GM12878 (cell line): ENCODE measurements around the gene BCCIP. TPM values are rescaled to one million over a fixed set of nuclear protein-coding genes. Genes with fewer than 3 reads are reported as not detected.

Experiments
- BRCA1 ChIP-seq: IDR thresholded peaks from 2 replicates; pipeline ENCODE4 v1.6.1; 2011; ENCODE audit warnings: low read depth, low read length, improper control_type of control experiment
- FOS ChIP-seq: IDR thresholded peaks from 3 replicates; pipeline ENCODE4 v1.6.1; 2011; ENCODE audit warnings: borderline replicate concordance; ENCODE audit not compliant: insufficient read length; ENCODE audit errors: extremely low read depth
- IKZF2 ChIP-seq, 2 experiments: fragments of 450-650 bp; IDR thresholded peaks; 2 replicates each; pipeline ENCODE4 v1.6.1; 2017; ENCODE audit warnings: mild to moderate bottlenecking in 2 of 2, moderate library complexity in 2 of 2
- JUNB ChIP-seq: IDR thresholded peaks from 2 replicates; pipeline ENCODE4 v1.6.1; 2016; ENCODE audit warnings: antibody characterized with exemption, mild to moderate bottlenecking
- MEF2B ChIP-seq: fragments of 450-650 bp; IDR thresholded peaks from 2 replicates; pipeline ENCODE4 v1.6.1; 2018; ENCODE audit warnings: mild to moderate bottlenecking, moderate library complexity; ENCODE audit not compliant: partially characterized antibody, poor library complexity, severe bottlenecking
- PML ChIP-seq: IDR thresholded peaks from 2 replicates; pipeline ENCODE4 v1.6.1; 2012; ENCODE audit warnings: low read length, inconsistent platforms
- POU2F2 ChIP-seq: IDR thresholded peaks from 3 replicates; pipeline ENCODE4 v1.6.1; 2011; ENCODE audit warnings: low read depth, mild to moderate bottlenecking, low read length, borderline replicate concordance
- RB1 ChIP-seq: fragments of 450-650 bp; formaldehyde crosslinking; IDR thresholded peaks from 2 replicates; pipeline ENCODE4 v1.6.1; 2017; ENCODE audit warnings: mild to moderate bottlenecking, borderline replicate concordance
- RCOR1 ChIP-seq: conservative IDR thresholded peaks from 2 replicates; pipeline ENCODE4 v1.6.1; 2012; ENCODE audit warnings: low read depth, low read length, improper control_type of control experiment
- SREBF1 ChIP-seq: IDR thresholded peaks from 2 replicates; pipeline ENCODE4 v1.6.1; 2012; ENCODE audit warnings: mild to moderate bottlenecking, low read length
- STAT3 ChIP-seq: IDR thresholded peaks from 2 replicates; pipeline ENCODE4 v1.6.1; 2011; ENCODE audit warnings: low read depth, low read length, improper control_type of control experiment
- TAF1 ChIP-seq: IDR thresholded peaks from 2 replicates; pipeline ENCODE4 v1.6.1; 2011; ENCODE audit warnings: mild to moderate bottlenecking, low read depth, low read length, borderline replicate concordance
- polyA plus RNA-seq, 11 experiments: library from polyadenylated mRNA; depleted of rRNA in 4 of 11; unstranded in 6 of 11; stranded (reverse) in 5 of 11; fragments of >200 nt; fragmentation: Nextera tagmentation in 4 of 11; fragmentation: Illumina TruSeq in 1 of 11; extraction: Ambion mirVana in 4 of 11; extraction: Trizol in 1 of 11; gene quantifications; 1 replicate in 1 of 11; 2 replicates in 10 of 11; pipeline versions ENCODE4 v1.2.1 to v1.2.3, GENCODE V29; 2011 to 2016; ENCODE audit warnings: inconsistent platforms in 2 of 11, missing spikeins in 2 of 11, low read depth in 1 of 11
- total RNA-seq, 4 experiments: library from RNA; depleted of rRNA in 3 of 4; stranded (reverse); fragments of >200 nt in 3 of 4; fragmentation: Illumina TruSeq in 1 of 4; extraction: Trizol in 1 of 4; gene quantifications; 2 replicates each; pipeline versions ENCODE4 v1.2.1 to v1.2.3, GENCODE V29; 2013 to 2021
- TF ChIP-seq, protein P1 (sequence below): fragments of 450-650 bp; IDR thresholded peaks from 2 replicates; pipeline ENCODE4 v1.6.1; 2014; ENCODE audit warnings: mild to moderate bottlenecking
- TF ChIP-seq, protein P2 (sequence below): fragments of 450-650 bp; IDR thresholded peaks from 2 replicates; pipeline ENCODE4 v1.6.1; 2017; ENCODE audit warnings: low read depth, mild to moderate bottlenecking, moderate library complexity
- TF ChIP-seq, protein P3 (sequence below): IDR thresholded peaks from 2 replicates; pipeline ENCODE4 v1.6.1; 2012; ENCODE audit warnings: improper control_type of control experiment, low read depth, low read length; ENCODE audit not compliant: insufficient replicate concordance
- TF ChIP-seq, protein P4 (sequence below): IDR thresholded peaks from 2 replicates; pipeline ENCODE4 v1.6.1; 2011; ENCODE audit warnings: low read depth, mild to moderate bottlenecking, low read length, moderate library complexity, borderline replicate concordance; ENCODE audit errors: extremely low read depth
- TF ChIP-seq, protein P5 (sequence below): fragments of 150-350 bp; IDR thresholded peaks from 2 replicates; pipeline ENCODE4 v1.6.1; 2016; ENCODE audit warnings: low read depth, low read length

BCCIP gene
- total and polyA plus RNA-seq, 10 of the 15 experiments (the other 5 are each of a cell fraction or from before 2014, with no cell fraction given), result 61.2 to 225 (median 127) TPM

DNA sequence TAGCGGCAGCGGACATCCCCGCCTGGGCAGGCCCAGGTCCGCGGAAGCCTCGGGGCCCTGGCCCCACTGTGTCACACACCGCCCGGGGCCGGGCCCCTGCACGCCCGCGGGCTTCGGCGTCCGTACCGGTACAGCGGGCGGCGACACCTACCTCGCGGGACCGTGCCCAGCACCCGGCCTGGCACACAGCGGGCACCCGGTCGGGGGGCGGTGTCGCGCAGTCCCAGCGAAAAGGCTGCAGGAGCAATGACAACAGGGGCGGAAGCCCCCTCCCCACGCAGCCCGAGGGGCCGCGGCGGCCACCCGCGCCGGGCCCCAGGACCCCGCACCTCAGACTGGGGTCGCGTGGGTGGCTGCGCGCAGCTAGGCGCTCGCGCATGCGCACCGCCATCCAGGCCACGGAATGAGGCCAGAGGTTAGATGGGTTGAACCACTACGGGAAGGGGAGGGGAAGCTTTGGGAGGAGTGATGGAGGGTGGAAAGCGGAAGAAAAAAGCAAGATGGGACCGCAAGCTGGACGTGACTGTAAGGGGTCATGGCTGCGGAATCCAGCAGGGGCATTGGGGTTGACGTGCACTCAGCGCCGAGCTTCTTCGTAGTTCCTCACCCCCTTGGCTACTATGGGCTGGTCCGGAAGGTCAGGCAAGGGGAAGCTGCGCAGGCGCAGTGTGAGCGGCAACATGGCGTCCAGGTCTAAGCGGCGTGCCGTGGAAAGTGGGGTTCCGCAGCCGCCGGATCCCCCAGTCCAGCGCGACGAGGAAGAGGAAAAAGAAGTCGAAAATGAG, at the start of gene BCCIP, which contains the start of gene UROS (continued):
- TF ChIP-seq, protein P1, sequence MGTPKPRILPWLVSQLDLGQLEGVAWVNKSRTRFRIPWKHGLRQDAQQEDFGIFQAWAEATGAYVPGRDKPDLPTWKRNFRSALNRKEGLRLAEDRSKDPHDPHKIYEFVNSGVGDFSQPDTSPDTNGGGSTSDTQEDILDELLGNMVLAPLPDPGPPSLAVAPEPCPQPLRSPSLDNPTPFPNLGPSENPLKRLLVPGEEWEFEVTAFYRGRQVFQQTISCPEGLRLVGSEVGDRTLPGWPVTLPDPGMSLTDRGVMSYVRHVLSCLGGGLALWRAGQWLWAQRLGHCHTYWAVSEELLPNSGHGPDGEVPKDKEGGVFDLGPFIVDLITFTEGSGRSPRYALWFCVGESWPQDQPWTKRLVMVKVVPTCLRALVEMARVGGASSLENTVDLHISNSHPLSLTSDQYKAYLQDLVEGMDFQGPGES, result no peak
- TF ChIP-seq, protein P2, sequence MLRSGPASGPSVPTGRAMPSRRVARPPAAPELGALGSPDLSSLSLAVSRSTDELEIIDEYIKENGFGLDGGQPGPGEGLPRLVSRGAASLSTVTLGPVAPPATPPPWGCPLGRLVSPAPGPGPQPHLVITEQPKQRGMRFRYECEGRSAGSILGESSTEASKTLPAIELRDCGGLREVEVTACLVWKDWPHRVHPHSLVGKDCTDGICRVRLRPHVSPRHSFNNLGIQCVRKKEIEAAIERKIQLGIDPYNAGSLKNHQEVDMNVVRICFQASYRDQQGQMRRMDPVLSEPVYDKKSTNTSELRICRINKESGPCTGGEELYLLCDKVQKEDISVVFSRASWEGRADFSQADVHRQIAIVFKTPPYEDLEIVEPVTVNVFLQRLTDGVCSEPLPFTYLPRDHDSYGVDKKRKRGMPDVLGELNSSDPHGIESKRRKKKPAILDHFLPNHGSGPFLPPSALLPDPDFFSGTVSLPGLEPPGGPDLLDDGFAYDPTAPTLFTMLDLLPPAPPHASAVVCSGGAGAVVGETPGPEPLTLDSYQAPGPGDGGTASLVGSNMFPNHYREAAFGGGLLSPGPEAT, result peak; percentile 96
- TF ChIP-seq RCOR1, result no peak
- TF ChIP-seq, protein P3, sequence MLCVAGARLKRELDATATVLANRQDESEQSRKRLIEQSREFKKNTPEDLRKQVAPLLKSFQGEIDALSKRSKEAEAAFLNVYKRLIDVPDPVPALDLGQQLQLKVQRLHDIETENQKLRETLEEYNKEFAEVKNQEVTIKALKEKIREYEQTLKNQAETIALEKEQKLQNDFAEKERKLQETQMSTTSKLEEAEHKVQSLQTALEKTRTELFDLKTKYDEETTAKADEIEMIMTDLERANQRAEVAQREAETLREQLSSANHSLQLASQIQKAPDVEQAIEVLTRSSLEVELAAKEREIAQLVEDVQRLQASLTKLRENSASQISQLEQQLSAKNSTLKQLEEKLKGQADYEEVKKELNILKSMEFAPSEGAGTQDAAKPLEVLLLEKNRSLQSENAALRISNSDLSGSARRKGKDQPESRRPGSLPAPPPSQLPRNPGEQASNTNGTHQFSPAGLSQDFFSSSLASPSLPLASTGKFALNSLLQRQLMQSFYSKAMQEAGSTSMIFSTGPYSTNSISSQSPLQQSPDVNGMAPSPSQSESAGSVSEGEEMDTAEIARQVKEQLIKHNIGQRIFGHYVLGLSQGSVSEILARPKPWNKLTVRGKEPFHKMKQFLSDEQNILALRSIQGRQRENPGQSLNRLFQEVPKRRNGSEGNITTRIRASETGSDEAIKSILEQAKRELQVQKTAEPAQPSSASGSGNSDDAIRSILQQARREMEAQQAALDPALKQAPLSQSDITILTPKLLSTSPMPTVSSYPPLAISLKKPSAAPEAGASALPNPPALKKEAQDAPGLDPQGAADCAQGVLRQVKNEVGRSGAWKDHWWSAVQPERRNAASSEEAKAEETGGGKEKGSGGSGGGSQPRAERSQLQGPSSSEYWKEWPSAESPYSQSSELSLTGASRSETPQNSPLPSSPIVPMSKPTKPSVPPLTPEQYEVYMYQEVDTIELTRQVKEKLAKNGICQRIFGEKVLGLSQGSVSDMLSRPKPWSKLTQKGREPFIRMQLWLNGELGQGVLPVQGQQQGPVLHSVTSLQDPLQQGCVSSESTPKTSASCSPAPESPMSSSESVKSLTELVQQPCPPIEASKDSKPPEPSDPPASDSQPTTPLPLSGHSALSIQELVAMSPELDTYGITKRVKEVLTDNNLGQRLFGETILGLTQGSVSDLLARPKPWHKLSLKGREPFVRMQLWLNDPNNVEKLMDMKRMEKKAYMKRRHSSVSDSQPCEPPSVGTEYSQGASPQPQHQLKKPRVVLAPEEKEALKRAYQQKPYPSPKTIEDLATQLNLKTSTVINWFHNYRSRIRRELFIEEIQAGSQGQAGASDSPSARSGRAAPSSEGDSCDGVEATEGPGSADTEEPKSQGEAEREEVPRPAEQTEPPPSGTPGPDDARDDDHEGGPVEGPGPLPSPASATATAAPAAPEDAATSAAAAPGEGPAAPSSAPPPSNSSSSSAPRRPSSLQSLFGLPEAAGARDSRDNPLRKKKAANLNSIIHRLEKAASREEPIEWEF, result no peak
- peak; percentile 99 for TF ChIP-seq SREBF1
- 0 out of 3 replicates have a peak, but pooled peaks have one; percentile 19 for TF ChIP-seq POU2F2
- TF ChIP-seq, protein P4, sequence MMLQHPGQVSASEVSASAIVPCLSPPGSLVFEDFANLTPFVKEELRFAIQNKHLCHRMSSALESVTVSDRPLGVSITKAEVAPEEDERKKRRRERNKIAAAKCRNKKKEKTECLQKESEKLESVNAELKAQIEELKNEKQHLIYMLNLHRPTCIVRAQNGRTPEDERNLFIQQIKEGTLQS, result no peak
- no peak for TF ChIP-seq PML
- 0 out of 2 replicates have a peak, but pooled peaks have one; percentile 64 for TF ChIP-seq RB1
- TF ChIP-seq, protein P5, sequence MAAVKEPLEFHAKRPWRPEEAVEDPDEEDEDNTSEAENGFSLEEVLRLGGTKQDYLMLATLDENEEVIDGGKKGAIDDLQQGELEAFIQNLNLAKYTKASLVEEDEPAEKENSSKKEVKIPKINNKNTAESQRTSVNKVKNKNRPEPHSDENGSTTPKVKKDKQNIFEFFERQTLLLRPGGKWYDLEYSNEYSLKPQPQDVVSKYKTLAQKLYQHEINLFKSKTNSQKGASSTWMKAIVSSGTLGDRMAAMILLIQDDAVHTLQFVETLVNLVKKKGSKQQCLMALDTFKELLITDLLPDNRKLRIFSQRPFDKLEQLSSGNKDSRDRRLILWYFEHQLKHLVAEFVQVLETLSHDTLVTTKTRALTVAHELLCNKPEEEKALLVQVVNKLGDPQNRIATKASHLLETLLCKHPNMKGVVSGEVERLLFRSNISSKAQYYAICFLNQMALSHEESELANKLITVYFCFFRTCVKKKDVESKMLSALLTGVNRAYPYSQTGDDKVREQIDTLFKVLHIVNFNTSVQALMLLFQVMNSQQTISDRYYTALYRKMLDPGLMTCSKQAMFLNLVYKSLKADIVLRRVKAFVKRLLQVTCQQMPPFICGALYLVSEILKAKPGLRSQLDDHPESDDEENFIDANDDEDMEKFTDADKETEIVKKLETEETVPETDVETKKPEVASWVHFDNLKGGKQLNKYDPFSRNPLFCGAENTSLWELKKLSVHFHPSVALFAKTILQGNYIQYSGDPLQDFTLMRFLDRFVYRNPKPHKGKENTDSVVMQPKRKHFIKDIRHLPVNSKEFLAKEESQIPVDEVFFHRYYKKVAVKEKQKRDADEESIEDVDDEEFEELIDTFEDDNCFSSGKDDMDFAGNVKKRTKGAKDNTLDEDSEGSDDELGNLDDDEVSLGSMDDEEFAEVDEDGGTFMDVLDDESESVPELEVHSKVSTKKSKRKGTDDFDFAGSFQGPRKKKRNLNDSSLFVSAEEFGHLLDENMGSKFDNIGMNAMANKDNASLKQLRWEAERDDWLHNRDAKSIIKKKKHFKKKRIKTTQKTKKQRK, result no peak
- TF ChIP-seq STAT3, result 0 out of 2 replicates have a peak, but pooled peaks have one; percentile 60
- no peak for TF ChIP-seq IKZF2 (IDR thresholded peaks at IDR 0.05)
- no peak; the same call in 1 of the 2 replicates for TF ChIP-seq BRCA1
- TF ChIP-seq JUNB, result no peak
- no peak for TF ChIP-seq MEF2B
- TF ChIP-seq TAF1, result peak; percentile 89
- no peak for TF ChIP-seq FOS
